GM12878 (cell line): Measurements from ENCODE around the gene NCKAP5.

ENCODE experiments used
- EP300 ChIP-seq, 2 experiments: fragments of 150-350 bp in 1 of 2; IDR thresholded peaks; 2 replicates each; pipeline ENCODE4 v1.6.1; 2011 to 2012; ENCODE audit warnings: low read depth in 2 of 2, low read length in 2 of 2, borderline replicate concordance in 1 of 2, improper control_type of control experiment in 1 of 2, inconsistent platforms in 1 of 2; ENCODE audit not compliant: control insufficient read depth in 1 of 2
- ZNF207 ChIP-seq: fragments of 450-650 bp; IDR thresholded peaks from 2 replicates; pipeline ENCODE4 v1.6.1; 2014; ENCODE audit warnings: antibody characterized with exemption, mild to moderate bottlenecking, borderline replicate concordance
- TF ChIP-seq, protein P1 (sequence below), 3 experiments: IDR thresholded peaks in 2 of 3; conservative IDR thresholded peaks in 1 of 3; 2 replicates each; pipeline ENCODE4 v1.5.1; 2011; ENCODE audit warnings: low read depth in 3 of 3, low read length in 3 of 3, mild to moderate bottlenecking in 3 of 3, control low read depth in 2 of 3, moderate library complexity in 2 of 3, inconsistent platforms in 1 of 3, mixed read lengths in 1 of 3; ENCODE audit not compliant: control insufficient read depth in 2 of 3, insufficient read depth in 1 of 3; ENCODE audit errors: extremely low read depth in 1 of 3

DNA sequence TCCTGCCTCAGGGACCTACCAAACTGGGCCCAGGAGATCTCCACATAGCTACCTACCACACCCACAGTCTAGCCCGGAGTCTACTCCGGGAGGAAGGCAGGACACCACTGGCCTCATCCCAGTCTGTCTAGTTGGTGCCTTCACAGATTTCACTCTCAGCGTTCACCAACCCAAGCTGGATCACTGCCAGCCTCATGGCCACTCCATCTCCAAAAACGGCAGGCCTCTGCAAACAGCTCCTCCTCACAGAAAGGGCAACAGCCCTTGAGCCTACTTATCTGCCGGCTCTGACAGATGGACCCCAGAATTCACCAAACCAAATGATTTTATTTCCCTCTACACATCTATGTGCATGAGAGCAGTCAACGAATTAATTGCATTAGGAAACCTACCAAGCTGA, 61.3 kb downstream of the NCKAP5 start:
- no peak for TF ChIP-seq EP300 (IDR thresholded peaks at IDR 0.05; ENCODE audit: borderline replicate concordance in 1 of 2, control insufficient read depth in 1 of 2, low read depth in 2 of 2, low read length in 2 of 2)
- TF ChIP-seq, protein P1, sequence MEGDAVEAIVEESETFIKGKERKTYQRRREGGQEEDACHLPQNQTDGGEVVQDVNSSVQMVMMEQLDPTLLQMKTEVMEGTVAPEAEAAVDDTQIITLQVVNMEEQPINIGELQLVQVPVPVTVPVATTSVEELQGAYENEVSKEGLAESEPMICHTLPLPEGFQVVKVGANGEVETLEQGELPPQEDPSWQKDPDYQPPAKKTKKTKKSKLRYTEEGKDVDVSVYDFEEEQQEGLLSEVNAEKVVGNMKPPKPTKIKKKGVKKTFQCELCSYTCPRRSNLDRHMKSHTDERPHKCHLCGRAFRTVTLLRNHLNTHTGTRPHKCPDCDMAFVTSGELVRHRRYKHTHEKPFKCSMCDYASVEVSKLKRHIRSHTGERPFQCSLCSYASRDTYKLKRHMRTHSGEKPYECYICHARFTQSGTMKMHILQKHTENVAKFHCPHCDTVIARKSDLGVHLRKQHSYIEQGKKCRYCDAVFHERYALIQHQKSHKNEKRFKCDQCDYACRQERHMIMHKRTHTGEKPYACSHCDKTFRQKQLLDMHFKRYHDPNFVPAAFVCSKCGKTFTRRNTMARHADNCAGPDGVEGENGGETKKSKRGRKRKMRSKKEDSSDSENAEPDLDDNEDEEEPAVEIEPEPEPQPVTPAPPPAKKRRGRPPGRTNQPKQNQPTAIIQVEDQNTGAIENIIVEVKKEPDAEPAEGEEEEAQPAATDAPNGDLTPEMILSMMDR (IDR thresholded peaks at IDR 0.05 in 2 of 3, conservative IDR thresholded peaks at IDR 0.05 in 1 of 3; ENCODE audit: control insufficient read depth in 2 of 3, extremely low read depth in 1 of 3, insufficient read depth in 1 of 3, low read depth in 3 of 3, low read length in 3 of 3), result no peak
- no peak for TF ChIP-seq ZNF207
